ENCODE results near the gene EVI5L.
A peak's percentile ranks its signal among the peaks of the same experiment; 100 is the strongest.
"Not testable (repeated sequence)": the region's sequence is repeated elsewhere in the genome, so short reads cannot be mapped to it uniquely, and the experiment has no call there.

EVI5L gene

GRCh38 chr19:7829561-7830271 lies at the start of gene EVI5L:
EVI5L (plus strand) TSS chr19:7830218; CDS start chr19:7846543, 16,325 bp downstream.
- peak; percentile 100 for DNase-seq

GRCh38 chr19:7781157-7781556 lies 48.9 kb upstream of the EVI5L start:
- DNase-seq = no peak

GRCh38 chr19:7783991-7784423 lies 46.0 kb upstream of the EVI5L start:
- DNase-seq = no peak

- DNase-seq = no peak
Measured at GRCh38 chr19:7784856-7785255, 45.2 kb upstream of the EVI5L start.

GRCh38 chr19:7787141-7787540 lies 42.9 kb upstream of the EVI5L start:
- no peak for DNase-seq

- no peak for DNase-seq
Measured at GRCh38 chr19:7787602-7788177, 42.3 kb upstream of the EVI5L start.

- DNase-seq = no peak
Measured at GRCh38 chr19:7788178-7788932, 41.7 kb upstream of the EVI5L start.

GRCh38 chr19:7788933-7789323 lies 41.1 kb upstream of the EVI5L start:
- no peak for DNase-seq

- DNase-seq = no peak
Measured at GRCh38 chr19:7789447-7789846, 40.6 kb upstream of the EVI5L start.

- no peak for DNase-seq
Measured at GRCh38 chr19:7790416-7790815, 39.6 kb upstream of the EVI5L start.

GRCh38 chr19:7792281-7792680 lies 37.7 kb upstream of the EVI5L start:
- no peak for DNase-seq

- not testable (repeated sequence) for DNase-seq
Measured at GRCh38 chr19:7792701-7793100, 37.3 kb upstream of the EVI5L start.

- DNase-seq = no peak
Measured at GRCh38 chr19:7793493-7793892, 36.5 kb upstream of the EVI5L start.

- DNase-seq = no peak
Measured at GRCh38 chr19:7795555-7796161, 34.4 kb upstream of the EVI5L start.

- DNase-seq = no peak
Measured at GRCh38 chr19:7799640-7800355, 30.2 kb upstream of the EVI5L start.

- no peak for DNase-seq
Measured at GRCh38 chr19:7801020-7801570, 28.9 kb upstream of the EVI5L start.

- DNase-seq = no peak
Measured at GRCh38 chr19:7806234-7806633, 23.8 kb upstream of the EVI5L start.

- DNase-seq = no peak
Measured at GRCh38 chr19:7806876-7807275, 23.1 kb upstream of the EVI5L start.

- no peak for DNase-seq
Measured at GRCh38 chr19:7808108-7808507, 21.9 kb upstream of the EVI5L start.

GRCh38 chr19:7811989-7812388 lies 18.0 kb upstream of the EVI5L start:
- DNase-seq = no peak

- no peak for DNase-seq
Measured at GRCh38 chr19:7815325-7815724, 14.7 kb upstream of the EVI5L start.

GRCh38 chr19:7816040-7816439 lies 14.0 kb upstream of the EVI5L start:
- not testable (repeated sequence) for DNase-seq

GRCh38 chr19:7817801-7818200 lies 12.2 kb upstream of the EVI5L start:
- DNase-seq = no peak

Data from GDM1 (cell line).